HAP-1 (cell line): ENCODE measurements around the gene HTT-AS.

Source experiments
- DNase-seq, 2 experiments: peaks; one replicate each; pipeline ENCODE4 v3.0.0-alpha.2; 2016 to 2020; ENCODE audit warnings: low spot score in 2 of 2
- H3K27me3 ChIP-seq: fragments of 250-450 bp; sonication (Bioruptor Pico); 2 replicates; pipeline ENCODE4 v1.5.1; 2020; ENCODE audit warnings: low read depth, mild to moderate bottlenecking, moderate library complexity
- H3K36me3 ChIP-seq: fragments of 250-450 bp; sonication (Bioruptor Pico); replicated peaks from 2 replicates; pipeline ENCODE4 v1.5.1; 2020; ENCODE audit warnings: mild to moderate bottlenecking
- H3K4me1 ChIP-seq: fragments of 250-450 bp; sonication (Bioruptor Pico); 2 replicates; pipeline ENCODE4 v1.5.1; 2020; ENCODE audit warnings: mild to moderate bottlenecking
- H3K4me3 ChIP-seq: fragments of 250-450 bp; sonication (Bioruptor Pico); 2 replicates; pipeline ENCODE4 v1.5.1; 2020; ENCODE audit warnings: mild to moderate bottlenecking, moderate library complexity
- H3K9me3 ChIP-seq: fragments of 250-450 bp; sonication (Bioruptor Pico); 2 replicates; pipeline ENCODE4 v1.5.1; 2020; ENCODE audit warnings: mild to moderate bottlenecking, moderate library complexity
- in situ Hi-C: fragments of 300-500 bp; cut with MboI; formaldehyde crosslinking; loops from 3 replicates; pipeline ENCODE4 v1.14.3; 2020; ENCODE audit warnings: low sequenced_read_pairs, inconsistent platforms, mixed read lengths

The HTT-AS gene

DNA sequence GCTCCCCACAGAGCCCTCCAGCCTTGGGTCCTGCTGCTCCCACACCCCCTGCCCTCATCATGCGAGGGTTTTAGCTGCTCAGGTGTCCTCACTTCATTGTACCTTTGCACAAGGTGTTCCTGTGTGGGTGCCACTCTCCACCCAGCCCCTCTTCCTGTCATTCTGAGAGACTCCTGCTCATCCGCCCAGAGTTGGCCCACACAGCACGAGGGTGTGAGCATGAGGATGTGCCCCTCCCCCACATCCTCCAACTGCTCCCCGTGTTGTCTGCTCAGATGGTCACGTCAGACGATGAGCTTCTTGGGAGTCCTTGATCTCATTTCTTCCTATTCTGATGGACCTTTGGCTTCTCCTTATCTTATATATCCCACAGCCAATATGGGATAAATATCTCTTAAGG is 53.2 kb downstream of the HTT-AS start:
- no peaks in the 10 kb centered on the region for H3K36me3 ChIP-seq
- H3K4me1 ChIP-seq, result no peaks in the 10 kb centered on the region
- DNase-seq, result no peak
- no peaks in the 10 kb centered on the region for H3K27me3 ChIP-seq
- H3K9me3 ChIP-seq, result no peaks in the 10 kb centered on the region
- in situ Hi-C loops, result no loop called here
- no peak overlapping the region for H3K4me3 ChIP-seq

DNA sequence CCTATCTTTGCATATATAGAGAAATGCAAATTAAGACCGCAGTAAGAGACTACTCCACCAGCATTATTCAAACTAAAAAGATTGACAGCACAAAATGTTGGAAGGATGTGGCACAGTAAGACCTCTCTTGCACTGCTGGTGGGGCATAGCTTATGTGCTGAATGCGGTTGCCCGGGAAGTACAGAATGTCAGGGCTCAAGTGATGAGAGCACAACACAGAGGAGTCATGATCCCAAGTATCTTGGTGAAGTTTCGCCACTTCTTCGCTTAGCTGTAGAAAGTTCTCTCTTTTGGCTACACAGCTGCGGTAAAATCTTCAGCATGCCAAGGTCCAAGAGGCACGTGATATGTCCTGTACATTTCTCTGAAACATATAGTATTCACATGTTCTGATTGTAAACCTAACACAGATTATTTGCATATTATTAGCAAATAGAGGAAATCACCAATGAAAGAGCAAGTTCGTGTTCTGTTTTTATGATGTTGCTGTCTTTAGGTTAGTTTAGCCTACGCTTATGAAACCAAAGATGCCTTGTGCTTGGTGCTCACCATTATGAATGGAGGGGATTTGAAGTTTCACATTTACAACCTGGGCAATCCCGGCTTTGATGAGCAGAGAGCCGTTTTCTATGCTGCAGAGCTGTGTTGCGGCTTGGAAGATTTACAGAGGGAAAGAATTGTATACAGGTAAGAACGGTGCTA is 55.0 kb downstream of the HTT-AS start:
- no peaks in the 10 kb centered on the region for H3K4me1 ChIP-seq
- in situ Hi-C loops, result no loop called here
- H3K36me3 ChIP-seq, result no peaks in the 10 kb centered on the region
- no peaks in the 10 kb centered on the region for H3K27me3 ChIP-seq
- no peak for DNase-seq
- no peak overlapping the region for H3K4me3 ChIP-seq
- H3K9me3 ChIP-seq, result no peaks in the 10 kb centered on the region

DNA sequence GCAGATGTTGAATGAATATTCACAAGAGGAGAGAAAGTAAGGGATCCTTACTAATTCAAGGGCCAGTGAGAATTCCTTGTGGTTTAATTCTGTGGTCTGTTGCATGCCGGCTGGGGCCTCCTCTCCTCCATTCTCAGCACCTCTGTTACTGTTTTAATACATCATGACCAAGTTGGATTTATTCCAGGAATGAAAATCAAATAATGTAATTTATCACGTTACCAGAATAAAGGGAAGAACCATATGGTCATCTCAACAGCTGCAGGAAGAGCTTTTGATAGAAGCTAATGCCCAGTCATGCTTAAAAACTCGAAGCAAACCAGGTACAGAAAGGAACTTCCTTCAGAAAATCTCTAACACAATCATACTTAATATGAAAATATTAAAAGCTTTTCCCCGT is 56.8 kb downstream of the HTT-AS start:
- in situ Hi-C loops, result no loop called here
- Histone ChIP-seq H3K36me3 (no peaks in the 10 kb centered on the region), H3K27me3 (no peaks in the 10 kb centered on the region), H3K4me1 (no peaks in the 10 kb centered on the region), H3K4me3 (no peak overlapping the region), H3K9me3 (no peaks in the 10 kb centered on the region)
- DNase-seq, result no peak

DNA sequence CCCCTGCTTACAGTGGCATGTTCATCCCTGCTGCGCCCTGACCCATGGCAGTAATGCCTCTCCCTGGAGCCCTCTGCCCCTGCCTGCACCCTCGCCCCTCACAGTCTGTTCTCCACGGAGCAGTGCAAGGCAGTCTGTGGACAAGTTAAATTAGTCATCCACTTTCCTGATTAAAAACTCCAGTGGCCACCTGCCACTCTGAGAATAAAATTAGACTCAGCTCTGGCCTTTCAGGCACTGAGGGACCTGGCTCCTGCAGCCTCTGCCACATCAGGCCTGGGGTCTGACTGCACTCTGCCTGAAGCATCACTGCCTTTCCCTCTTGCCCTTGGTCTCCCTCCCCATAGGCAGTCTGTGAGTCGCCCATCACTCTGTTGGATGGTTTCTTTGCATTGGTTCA is 57.4 kb downstream of the HTT-AS start:
- no peak overlapping the region for H3K4me3 ChIP-seq
- in situ Hi-C loops, result no loop called here
- no peak for DNase-seq

DNA sequence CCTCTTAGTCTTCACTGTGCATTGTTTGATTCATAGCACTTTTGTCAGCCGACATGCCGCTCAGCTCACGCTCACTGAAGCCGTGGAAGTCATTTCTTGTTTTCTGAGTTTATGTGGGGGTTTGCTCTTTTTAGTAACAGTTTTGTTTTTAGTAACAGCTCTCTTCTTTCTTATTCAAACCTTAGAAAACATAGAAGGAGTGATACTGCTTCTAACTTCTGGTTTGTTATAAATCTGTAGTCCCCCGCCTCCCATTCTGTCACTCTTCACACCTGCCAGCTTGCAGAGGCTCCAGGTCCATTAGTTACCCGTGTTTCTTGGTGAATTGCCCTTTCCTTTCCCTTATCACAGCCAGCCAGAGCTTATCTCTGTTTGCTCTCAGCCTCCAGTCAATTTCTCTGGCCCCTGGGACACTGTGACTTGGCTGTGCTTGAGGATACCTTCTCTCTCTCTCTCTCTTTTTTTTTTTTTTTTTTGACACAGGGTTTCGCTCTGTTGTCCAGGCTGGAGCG is 60.4 kb downstream of the HTT-AS start:
- DNase-seq, result no peak
- Histone ChIP-seq H3K27me3 (no peaks in the 10 kb centered on the region), H3K9me3 (no peaks in the 10 kb centered on the region), H3K4me1 (no peaks in the 10 kb centered on the region), H3K4me3 (no peak overlapping the region), H3K36me3 (no peaks in the 10 kb centered on the region)
- in situ Hi-C loops, result no loop called here

More for the DNA sequence above, 57.4 kb downstream of the HTT-AS start:
- Histone ChIP-seq H3K4me1 (no peaks in the 10 kb centered on the region), H3K36me3 (no peaks in the 10 kb centered on the region), H3K27me3 (no peaks in the 10 kb centered on the region), H3K9me3 (no peaks in the 10 kb centered on the region)
